DMS 273 treated with DMSO at 0.1 percent for 48 hours (cell line): ENCODE data around the gene KPNA6.
A peak's percentile ranks its signal among the peaks of the same experiment; 100 is the strongest.
"Not testable (repeated sequence)": the region's sequence is repeated elsewhere in the genome, so short reads cannot be mapped to it uniquely, and the experiment has no call there.

Experiments used
- DNase-seq: peaks from one replicate; lab custom pipeline; 2025; lab: John Stamatoyannopoulos, UW

The KPNA6 gene

GRCh38 chr1:32142446-32143301, 34.8 kb downstream of the KPNA6 start:
- DNase-seq = no peak

- DNase-seq = not testable (repeated sequence)
Observed at GRCh38 chr1:32143302-32143695, 35.4 kb downstream of the KPNA6 start.

GRCh38 chr1:32144033-32144432, 36.2 kb downstream of the KPNA6 start:
- DNase-seq = no peak

- not testable (repeated sequence) for DNase-seq
Observed at GRCh38 chr1:32147799-32148198, 39.9 kb downstream of the KPNA6 start.

GRCh38 chr1:32150847-32151246, 43.0 kb downstream of the KPNA6 start:
- no peak for DNase-seq

GRCh38 chr1:32151319-32151787, 43.5 kb downstream of the KPNA6 start:
- no peak for DNase-seq

GRCh38 chr1:32159189-32159588, 51.3 kb downstream of the KPNA6 start:
- DNase-seq = no peak

- DNase-seq = no peak
Observed at GRCh38 chr1:32163405-32163804, 55.5 kb downstream of the KPNA6 start.

- DNase-seq = not testable (repeated sequence)
Observed at GRCh38 chr1:32165633-32166032, 57.8 kb downstream of the KPNA6 start.

- DNase-seq = no peak
Observed at GRCh38 chr1:32170991-32171390, 63.1 kb downstream of the KPNA6 start.

- no peak for DNase-seq
Observed at GRCh38 chr1:32172621-32173245, 64.9 kb downstream of the KPNA6 start.

- DNase-seq = no peak
Observed at GRCh38 chr1:32178380-32179192, 70.7 kb downstream of the KPNA6 start.

GRCh38 chr1:32179193-32179442, 71.3 kb downstream of the KPNA6 start:
- no peak for DNase-seq

GRCh38 chr1:32179443-32180185, 71.8 kb downstream of the KPNA6 start, which contains the start of gene TXLNA:
TSS of gene TXLNA (plus strand) at chr1:32179675. CDS start at chr1:32180346, 671 bp downstream.
- peak; percentile 74 for DNase-seq

- no peak for DNase-seq
Observed at GRCh38 chr1:32180186-32181060, 72.6 kb downstream of the KPNA6 start.

- DNase-seq = no peak
Observed at GRCh38 chr1:32181065-32181464, 73.2 kb downstream of the KPNA6 start.

- no peak for DNase-seq
Observed at GRCh38 chr1:32181563-32181962, 73.7 kb downstream of the KPNA6 start.

- no peak for DNase-seq
Observed at GRCh38 chr1:32182060-32182459, 74.2 kb downstream of the KPNA6 start.

GRCh38 chr1:32184650-32185049, 76.8 kb downstream of the KPNA6 start:
- no peak for DNase-seq

- no peak for DNase-seq
Observed at GRCh38 chr1:32186077-32186476, 78.2 kb downstream of the KPNA6 start.

GRCh38 chr1:32186491-32186890, 78.6 kb downstream of the KPNA6 start:
- no peak for DNase-seq
